Heart left ventricle (tissue), 16 donors: ENCODE measurements around the gene KCTD2. TPM values are rescaled to one million over a fixed set of nuclear protein-coding genes. Genes with fewer than 3 reads are reported as not detected.

ENCODE experiments used
- ATAC-seq, 4 donors: fragments of 200-7000 bp; cut with Tn5 transposase; one replicate each; pipeline ENCODE4 v1.9.1; 2020 to 2022; ENCODE audit warnings: moderate library complexity in 4 of 4, mild to moderate bottlenecking in 3 of 4, moderate number of reproducible peaks in 1 of 4
- DNase-seq, 5 donors: peaks; one replicate each; pipeline ENCODE4 v3.0.0-alpha.2; 2020
- H3K27ac ChIP-seq, 12 donors: fragments of 200-600 bp; sonication (generic) in 4 of 12; one replicate each; pipeline versions ENCODE4 v1.5.0 to v1.8.0; 2016 to 2022; ENCODE audit warnings: mild to moderate bottlenecking in 2 of 12
- H3K27me3 ChIP-seq, 9 donors: fragments of 200-600 bp; sonication (generic) in 2 of 9; one replicate each; pipeline versions ENCODE4 v1.5.1 to v1.8.0; 2016 to 2022; ENCODE audit warnings: mild to moderate bottlenecking in 3 of 9
- H3K36me3 ChIP-seq, 9 donors: fragments of 200-600 bp; sonication (generic) in 2 of 9; one replicate each; pipeline versions ENCODE4 v1.5.0 to v1.8.0; 2018 to 2022; ENCODE audit warnings: mild to moderate bottlenecking in 2 of 9
- H3K4me1 ChIP-seq, 12 donors: fragments of 200-600 bp; sonication (generic) in 4 of 12; one replicate each; pipeline versions ENCODE4 v1.5.0 to v1.8.0; 2016 to 2022; ENCODE audit warnings: mild to moderate bottlenecking in 3 of 12
- H3K4me3 ChIP-seq, 12 donors: fragments of 200-600 bp; sonication (generic) in 4 of 12; one replicate each; pipeline versions ENCODE4 v1.5.0 to v1.8.0; 2017 to 2022; ENCODE audit warnings: mild to moderate bottlenecking in 9 of 12, moderate library complexity in 4 of 12
- H3K9me3 ChIP-seq, 12 donors: fragments of 200-600 bp; sonication (generic) in 4 of 12; one replicate each; pipeline versions ENCODE4 v1.5.0 to v1.8.0; 2016 to 2022; ENCODE audit warnings: mild to moderate bottlenecking in 1 of 12
- CTCF ChIP-seq, 12 donors: fragments of 200-600 bp; sonication (generic) in 4 of 12; IDR thresholded peaks; one replicate each; pipeline versions ENCODE4 v1.5.0 to v1.8.0; 2018 to 2022; ENCODE audit warnings: antibody characterized with exemption in 12 of 12, mild to moderate bottlenecking in 5 of 12
- POLR2A ChIP-seq, 2 donors: fragments of 450-650 bp; IDR thresholded peaks; one replicate each; pipeline ENCODE4 v1.6.1; 2017; ENCODE audit warnings: antibody characterized with exemption in 2 of 2, mild to moderate bottlenecking in 2 of 2, moderate library complexity in 2 of 2
- WGBS, 4 donors: extraction: QIAGEN DNeasy Blood & Tissue Kit in 2 of 4; methylation state at CpG; one replicate each; pipeline versions ENCODE4 v1.1.5 to v1.1.7; 2013 to 2018; 5-methylcytosine and 5-hydroxymethylcytosine counted together
- intact Hi-C, 10 donors: fragments of 100-400 bp; cut with DNase I; formaldehyde crosslinking; loops; one replicate each; pipeline versions ENCODE4 v1.11.1 to v1.14.2; 2022
- polyA plus RNA-seq, 2 donors: library from polyadenylated mRNA; stranded (reverse); fragments of 200-250 nt; gene quantifications; one replicate each; pipeline ENCODE4 v1.2.3, GENCODE V29; 2013
- total RNA-seq, 9 donors: library from RNA; depleted of rRNA in 2 of 9; stranded (reverse); fragments of >200 nt in 2 of 9; fragmentation: NEBNext Ultra II Directional in 3 of 9; extraction: Animal tissue kit (Norgen Biotek cat#: 25700) in 3 of 9; gene quantifications; one replicate each; pipeline versions ENCODE4 v1.1.0 to v1.2.4, GENCODE V29; 2016 to 2023
- donor health status: ischemic (EF 13 %, LVEDD 7.1; RV severe dilation, severe dysfunction).
- donor health status: healthy with polysubstance abuse.
- donor health status: DM: no; HTN: yes; CAD: no.
- donor health status: DM: no; HTN: no; CAD: no.
- donor health status: ischemic (EF 25% LVEDD 6.9; RV normal size, moderate dysfunction).
- donor health status: ischemic (EF 25% LVEDD 5.7; RV mildly dilated, moderate dysfunction).
- donor health status: healthy.
- donor health status: DM: yes; HTN: yes; CAD: no.
- donor health status: ischemic (EF 35%, LVEDD 5.7; RV mildly dilated, moderate dysfunction).
- donor health status: nonischemic (EF 11% LVEDD 7.7; RV severe dilation, severe dysfunction).
- donor health status: DM: yes; HTN: yes; CAD: no.
- donor health status: PGD.
- donor health status: ischemic (EF 29% LVEDD 5.4; RV normal size, mild dysfunction).
- donor health status: nonischemic (EF 23%, LVEDD 6.1; RV moderate dilation, normal function).

The KCTD2 gene
- total and polyA plus RNA-seq, 11 donors: 15.7 to 38.7 (median 31.5) TPM

- H3K9me3 ChIP-seq: no peaks in the 10 kb centered on the region
- H3K36me3 ChIP-seq: peaks cover 0 to 10% (median 0%) of the 10 kb centered on the region in 9 donors
- no peaks in the 10 kb centered on the region for H3K27me3 ChIP-seq
- peak overlapping the region; percentile 55 to 93 (median 88) for H3K27ac ChIP-seq
- peaks cover 3 to 52% (median 30%) of the 10 kb centered on the region in 12 donors for H3K4me1 ChIP-seq
- intact Hi-C loops: loop anchor here in 9 of 10 donors (1.0 to 10.0 kb wide), 15 partner anchors 17 to 301 kb away; partner anchors contain the start of genes NT5C (in 2 of the 9), NUP85 (in 2 of the 9), GRB2 (in 1 of the 9) and SUMO2 (in 1 of the 9)
- 6 to 13% (median 9%) methylated on average over 17 to 22 of the region's 22 CpGs for WGBS, 4 donors
- TF ChIP-seq POLR2A (IDR thresholded peaks at IDR 0.05): peak in 1 of 2 donors; percentile 29
- peak; percentile 92 to 99 (median 96) for TF ChIP-seq CTCF (IDR thresholded peaks at IDR 0.05)
- peak overlapping the region; percentile 14 to 69 (median 56) for H3K4me3 ChIP-seq
- DNase-seq (peak; percentile 89 to 93 (median 91)), ATAC-seq (peak; percentile 70 to 88 (median 78))
These were observed 67.0 kb downstream of the KCTD2 start for GRCh38 chr17:75113798-75114551.

- intact Hi-C loops: loop anchor here (1.0 to 10.0 kb wide), 15 partner anchors 16 to 300 kb away; partner anchors contain the start of genes NT5C (in 2 of the 10), NUP85 (in 2 of the 10), GRB2 (in 1 of the 10) and SUMO2 (in 1 of the 10)
- ATAC-seq (no peak), DNase-seq (no peak)
- WGBS, 4 donors: 38 to 54% (median 45%) methylated on average over 19 of the region's 19 CpGs
- Histone ChIP-seq H3K4me3 (peak overlapping the region; percentile 14 to 69 (median 56)), H3K27ac (peak overlapping the region; percentile 55 to 93 (median 88)), H3K9me3 (no peaks in the 10 kb centered on the region), H3K4me1 (peaks cover 0 to 45% (median 26%) of the 10 kb centered on the region in 12 donors), H3K27me3 (no peaks in the 10 kb centered on the region), H3K36me3 (peaks cover 0 to 10% (median 0%) of the 10 kb centered on the region in 9 donors)
- TF ChIP-seq POLR2A (IDR thresholded peaks at IDR 0.05) (no peak), CTCF (IDR thresholded peaks at IDR 0.05) (no peak)
These were observed 67.7 kb downstream of the KCTD2 start for GRCh38 chr17:75114552-75115314.

Other genes with a start within 250 kb of the KCTD2 start
- gene GRIN2C, start 187.3 kb upstream of the KCTD2 start, total RNA-seq: 1 to 10 TPM in 2 of 9 donors, under 1 TPM in 7; 0.09 to 3.1 (median 0.45) TPM
- gene GRIN2C, start 187.3 kb upstream of the KCTD2 start, polyA plus RNA-seq: under 1 TPM; 0.23 to 0.25 TPM
- gene FDXR, start 174.2 kb upstream of the KCTD2 start, total RNA-seq: 1 to 10 TPM; 2.5 to 8.7 (median 4.7) TPM
- 1 to 10 TPM; 3.7 to 5.5 TPM for gene FDXR, start 174.2 kb upstream of the KCTD2 start, polyA plus RNA-seq
- gene FADS6, start 153.6 kb upstream of the KCTD2 start, total RNA-seq: not detected
- gene FADS6, start 153.6 kb upstream of the KCTD2 start, polyA plus RNA-seq: not detected
- gene USH1G, start 124.0 kb upstream of the KCTD2 start, total RNA-seq: not detected
- gene USH1G, start 124.0 kb upstream of the KCTD2 start, polyA plus RNA-seq: not detected
- not detected for gene OTOP2, start 123.0 kb upstream of the KCTD2 start, total RNA-seq
- gene OTOP2, start 123.0 kb upstream of the KCTD2 start, polyA plus RNA-seq: not detected
- not detected for gene OTOP3, start 111.3 kb upstream of the KCTD2 start, total RNA-seq
- gene OTOP3, start 111.3 kb upstream of the KCTD2 start, polyA plus RNA-seq: not detected
- gene HID1, start 74.5 kb upstream of the KCTD2 start, total RNA-seq: 10 to 100 TPM in 4 of 9 donors, 1 to 10 TPM in 5; 5.7 to 15.7 (median 9.8) TPM
- 10 to 100 TPM in 1 of 2 donors, 1 to 10 TPM in 1; 6.7 to 10.7 TPM for gene HID1, start 74.5 kb upstream of the KCTD2 start, polyA plus RNA-seq
- gene CDR2L, start 59.6 kb upstream of the KCTD2 start, total RNA-seq: 10 to 100 TPM; 13.0 to 56.4 (median 18.1) TPM
- 10 to 100 TPM; 13.6 to 19.1 TPM for gene CDR2L, start 59.6 kb upstream of the KCTD2 start, polyA plus RNA-seq
- gene MRPL58, start 34.6 kb upstream of the KCTD2 start, total RNA-seq: 10 to 100 TPM; 41.0 to 89.4 (median 55.8) TPM
- gene MRPL58, start 34.6 kb upstream of the KCTD2 start, polyA plus RNA-seq: 10 to 100 TPM; 82.0 to 93.8 TPM
- 1,000 to 10,000 TPM in 1 of 9 donors, 100 to 1,000 TPM in 8; 597 to 1,208 (median 875) TPM for gene ATP5PD, start 256 bp upstream of the KCTD2 start, total RNA-seq
- gene ATP5PD, start 256 bp upstream of the KCTD2 start, polyA plus RNA-seq: 1,000 to 10,000 TPM in 1 of 2 donors, 100 to 1,000 TPM in 1; 725 to 2,623 TPM
- gene SLC16A5, start 40.7 kb downstream of the KCTD2 start, total RNA-seq: 10 to 100 TPM in 6 of 9 donors, 1 to 10 TPM in 3; 4.8 to 23.3 (median 11.1) TPM
- 1 to 10 TPM; 4.3 to 7.8 TPM for gene SLC16A5, start 40.7 kb downstream of the KCTD2 start, polyA plus RNA-seq
- gene ARMC7, start 62.7 kb downstream of the KCTD2 start, total RNA-seq: 1 to 10 TPM; 3.9 to 7.9 (median 5.2) TPM
- gene ARMC7, start 62.7 kb downstream of the KCTD2 start, polyA plus RNA-seq: 1 to 10 TPM; 4.9 to 7.1 TPM
- gene NT5C, start 84.5 kb downstream of the KCTD2 start, total RNA-seq: 10 to 100 TPM; 15.9 to 56.0 (median 22.8) TPM
- gene NT5C, start 84.5 kb downstream of the KCTD2 start, polyA plus RNA-seq: 10 to 100 TPM; 29.0 to 45.7 TPM
- gene JPT1, start 107.3 kb downstream of the KCTD2 start, total RNA-seq: 10 to 100 TPM; 10.4 to 60.8 (median 16.0) TPM
- gene JPT1, start 107.3 kb downstream of the KCTD2 start, polyA plus RNA-seq: 10 to 100 TPM; 41.8 to 68.0 TPM
- 100 to 1,000 TPM in 7 of 9 donors, 10 to 100 TPM in 2; 50.1 to 277 (median 207) TPM for gene SUMO2, start 135.7 kb downstream of the KCTD2 start, total RNA-seq
- gene SUMO2, start 135.7 kb downstream of the KCTD2 start, polyA plus RNA-seq: 10 to 100 TPM; 47.1 to 78.7 TPM
- gene NUP85, start 158.5 kb downstream of the KCTD2 start, total RNA-seq: 10 to 100 TPM in 8 of 9 donors, 1 to 10 TPM in 1; 9.4 to 40.9 (median 21.5) TPM
- gene NUP85, start 158.5 kb downstream of the KCTD2 start, polyA plus RNA-seq: 10 to 100 TPM; 14.3 to 27.6 TPM
- gene GGA3, start 214.4 kb downstream of the KCTD2 start, total RNA-seq: 10 to 100 TPM; 15.8 to 31.0 (median 23.3) TPM
- gene GGA3, start 214.4 kb downstream of the KCTD2 start, polyA plus RNA-seq: 10 to 100 TPM; 13.0 to 22.4 TPM
- gene MRPS7, start 214.7 kb downstream of the KCTD2 start, total RNA-seq: 100 to 1,000 TPM in 8 of 9 donors, 10 to 100 TPM in 1; 76.7 to 143 (median 116) TPM
- 100 to 1,000 TPM; 109 to 110 TPM for gene MRPS7, start 214.7 kb downstream of the KCTD2 start, polyA plus RNA-seq
- gene MIF4GD, start 224.0 kb downstream of the KCTD2 start, total RNA-seq: 10 to 100 TPM; 13.1 to 34.7 (median 18.6) TPM
- gene MIF4GD, start 224.0 kb downstream of the KCTD2 start, polyA plus RNA-seq: 10 to 100 TPM in 1 of 2 donors, 1 to 10 TPM in 1; 8.6 to 27.8 TPM
- gene SLC25A19, start 242.2 kb downstream of the KCTD2 start, total RNA-seq: 10 to 100 TPM in 6 of 9 donors, 1 to 10 TPM in 3; 7.0 to 27.9 (median 11.7) TPM
- 10 to 100 TPM; 15.9 to 23.3 TPM for gene SLC25A19, start 242.2 kb downstream of the KCTD2 start, polyA plus RNA-seq